GM12874 (cell line): ENCODE results near the gene EDNRB.

Experiments
- TF ChIP-seq, protein P1 (sequence below): IDR thresholded peaks from 2 replicates; pipeline ENCODE4 v1.5.1; 2011; ENCODE audit warnings: low read depth, mild to moderate bottlenecking, control low read depth, low read length, moderate library complexity; ENCODE audit not compliant: insufficient read depth

Gene EDNRB

DNA sequence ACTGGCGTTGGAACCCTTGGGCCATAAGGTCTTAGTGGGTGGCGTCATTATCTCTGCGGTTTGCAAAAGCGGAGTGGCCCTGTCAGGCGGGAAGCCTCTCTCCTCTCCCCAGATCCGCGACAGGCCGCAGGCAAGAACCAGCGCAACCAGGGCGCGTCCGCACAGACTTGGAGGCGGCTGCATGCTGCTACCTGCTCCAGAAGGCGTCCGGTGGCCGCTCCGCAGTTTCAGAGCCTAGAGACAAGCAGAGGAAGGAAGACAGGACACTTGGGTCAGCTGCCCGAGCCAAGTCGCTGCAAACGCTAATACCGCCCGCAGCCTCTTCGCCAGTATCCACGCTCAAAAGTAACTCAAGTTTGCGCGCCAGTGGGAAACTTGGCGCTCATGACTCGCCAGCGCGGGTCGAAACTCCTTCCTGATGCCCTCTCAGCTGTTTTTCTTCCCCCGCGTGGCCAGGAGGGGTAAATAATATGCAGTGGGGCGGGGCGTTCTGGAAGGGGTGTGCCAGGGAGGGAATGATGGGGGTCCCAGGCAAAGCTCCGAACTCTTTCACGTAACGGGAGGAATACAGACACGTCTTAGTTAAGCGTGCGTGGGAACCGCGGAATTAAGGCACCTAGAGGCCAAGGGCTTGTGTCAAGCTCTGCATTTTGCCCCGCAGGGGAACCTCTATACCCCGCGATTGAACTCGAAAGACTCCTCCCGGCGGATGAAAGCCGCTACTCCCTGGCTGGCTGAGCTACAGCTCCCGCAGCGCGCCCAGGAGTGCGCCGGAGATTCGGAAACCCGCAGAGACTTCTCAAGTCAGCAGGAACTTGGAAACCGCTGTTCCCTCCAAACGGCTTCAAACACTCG, at the start of gene EDNRB:
TSS of gene EDNRB (minus strand) at position 441 of the 855 bp plus-strand sequence. CDS start at position 183, 258 bp downstream.
- TF ChIP-seq, protein P1, sequence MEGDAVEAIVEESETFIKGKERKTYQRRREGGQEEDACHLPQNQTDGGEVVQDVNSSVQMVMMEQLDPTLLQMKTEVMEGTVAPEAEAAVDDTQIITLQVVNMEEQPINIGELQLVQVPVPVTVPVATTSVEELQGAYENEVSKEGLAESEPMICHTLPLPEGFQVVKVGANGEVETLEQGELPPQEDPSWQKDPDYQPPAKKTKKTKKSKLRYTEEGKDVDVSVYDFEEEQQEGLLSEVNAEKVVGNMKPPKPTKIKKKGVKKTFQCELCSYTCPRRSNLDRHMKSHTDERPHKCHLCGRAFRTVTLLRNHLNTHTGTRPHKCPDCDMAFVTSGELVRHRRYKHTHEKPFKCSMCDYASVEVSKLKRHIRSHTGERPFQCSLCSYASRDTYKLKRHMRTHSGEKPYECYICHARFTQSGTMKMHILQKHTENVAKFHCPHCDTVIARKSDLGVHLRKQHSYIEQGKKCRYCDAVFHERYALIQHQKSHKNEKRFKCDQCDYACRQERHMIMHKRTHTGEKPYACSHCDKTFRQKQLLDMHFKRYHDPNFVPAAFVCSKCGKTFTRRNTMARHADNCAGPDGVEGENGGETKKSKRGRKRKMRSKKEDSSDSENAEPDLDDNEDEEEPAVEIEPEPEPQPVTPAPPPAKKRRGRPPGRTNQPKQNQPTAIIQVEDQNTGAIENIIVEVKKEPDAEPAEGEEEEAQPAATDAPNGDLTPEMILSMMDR: no peak

GRCh38 chr13:77966671-77967070, 48.0 kb upstream of the EDNRB start:
- TF ChIP-seq, protein P1: no peak

GRCh38 chr13:77952737-77953136, 34.1 kb upstream of the EDNRB start:
- TF ChIP-seq, protein P1: no peak

DNA sequence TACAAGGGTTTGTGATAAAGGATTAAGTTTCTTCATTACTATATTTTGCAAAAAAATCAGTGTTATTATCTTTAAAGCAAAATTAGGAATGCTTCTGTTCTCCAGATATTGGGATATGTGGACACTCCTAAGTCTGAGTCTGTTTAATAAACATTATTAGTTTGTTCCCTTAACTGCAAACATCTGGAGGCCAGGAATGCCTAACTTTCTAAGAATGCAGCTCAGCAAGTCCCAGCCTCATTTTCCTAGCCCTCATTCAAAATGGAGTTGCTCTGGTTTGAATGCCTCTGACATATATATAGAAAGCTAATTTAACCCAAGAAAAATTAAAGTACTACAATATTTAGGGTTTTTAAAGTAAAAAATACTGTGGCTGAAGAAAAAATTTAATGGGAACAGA, 33.6 kb upstream of the EDNRB start:
- TF ChIP-seq, protein P1: no peak

- TF ChIP-seq, protein P1: no peak
Measured at GRCh38 chr13:77946522-77946921, 27.9 kb upstream of the EDNRB start.

DNA sequence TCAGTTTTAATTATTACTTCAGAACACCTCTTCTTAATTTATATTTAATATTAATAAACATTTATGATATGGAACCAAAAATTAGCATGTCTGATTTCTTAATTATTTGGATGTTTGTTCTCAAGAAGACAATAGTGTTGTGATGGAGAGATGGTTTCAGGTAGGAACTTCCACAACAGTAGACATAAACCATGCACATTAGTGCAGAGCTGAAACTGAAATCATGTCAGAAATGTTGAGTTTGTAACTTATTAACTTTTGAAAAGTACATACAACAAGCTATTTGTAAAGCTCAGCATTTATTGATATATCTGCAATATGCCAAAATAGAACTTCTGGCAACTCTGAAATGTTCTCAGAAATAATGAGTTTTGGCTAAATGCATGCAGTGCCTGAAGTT, 11.8 kb upstream of the EDNRB start:
- TF ChIP-seq, protein P1: no peak

DNA sequence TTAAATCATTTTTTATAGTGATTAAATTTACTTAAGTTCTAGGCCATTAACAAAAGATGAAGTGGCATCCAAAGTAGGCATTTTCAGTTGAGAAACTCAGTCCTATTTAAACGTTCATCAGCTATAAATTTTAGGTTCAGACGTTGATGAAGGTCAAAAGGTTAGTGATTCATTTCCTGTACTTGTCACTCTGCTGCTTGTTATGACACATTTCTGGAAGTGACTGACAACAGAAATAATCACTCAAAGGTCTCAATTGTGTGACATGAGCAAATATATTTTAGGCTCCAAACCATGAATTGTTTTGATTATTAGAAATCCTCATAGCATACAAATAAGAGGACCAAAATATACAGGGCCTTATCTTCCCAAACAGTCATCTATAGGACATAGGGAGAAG, 10.3 kb upstream of the EDNRB start:
- TF ChIP-seq, protein P1: no peak
